A549 (cell line): ENCODE results near the gene RPL27A. TPM values are rescaled to one million over a fixed set of nuclear protein-coding genes. Genes with fewer than 3 reads are reported as not detected.

ENCODE experiments used
- ATAC-seq, 2 experiments: fragments of 200-7000 bp in 1 of 2; fragments of >200 bp in 1 of 2; cut with Nextera tagmentation in 1 of 2; cut with Tn5 transposase in 1 of 2; 3 replicates each; pipeline versions ENCODE4 v1.8.0 to v1.9.1; 2018 to 2020; ENCODE audit warnings: mild to moderate bottlenecking in 1 of 2, moderate library complexity in 1 of 2
- CTCF ChIA-PET: fragments of 300-600 bp; sonication (Branson Sonifier 250); formaldehyde crosslinking; extraction: SDS; loops from one replicate; lab custom pipeline; 2021; ENCODE audit warnings: antibody characterized with exemption, inconsistent platforms; lab: Yijun Ruan, JAX
- POLR2A ChIA-PET: fragments of 350-600 bp; formaldehyde crosslinking; extraction: SDS; loops from one replicate; lab custom pipeline; 2021; ENCODE audit warnings: antibody characterized with exemption, inconsistent platforms; lab: Yijun Ruan, JAX
- DNase-seq, 2 experiments: peaks; one replicate each; pipeline versions ENCODE4 v3.0.0 to v3.0.0-alpha.2; 2011 to 2016; ENCODE audit warnings: low read depth in 1 of 2, low spot score in 1 of 2
- FAIRE-seq: peaks from 2 replicates; lab custom pipeline; 2011; peaks lifted over from hg19 to GRCh38; lab: Jason Lieb, UNC
- H3K27ac ChIP-seq, 2 experiments: fragments of >200 bp; sonication (Bioruptor Twin); formaldehyde crosslinking; 3 replicates each; pipeline ENCODE4 v1.5.1; 2016 to 2017
- H3K4me1 ChIP-seq: fragments of >200 bp; sonication (Bioruptor Twin); formaldehyde crosslinking; 3 replicates; pipeline ENCODE4 v1.6.1; 2016
- H3K4me2 ChIP-seq: fragments of >200 bp; sonication (Bioruptor Twin); formaldehyde crosslinking; 3 replicates; pipeline ENCODE4 v1.6.1; 2016
- H3K4me3 ChIP-seq: fragments of >200 bp; sonication (Bioruptor Twin); formaldehyde crosslinking; 3 replicates; pipeline ENCODE4 v1.5.1; 2016
- H3K9me3 ChIP-seq: fragments of >200 bp; sonication (Bioruptor Twin); formaldehyde crosslinking; 3 replicates; pipeline ENCODE4 v1.6.1; 2016
- ATOH8 ChIP-seq: fragments of 250-450 bp; sonication (Bioruptor Pico); IDR thresholded peaks from 2 replicates; pipeline ENCODE4 v1.5.0; 2020; ENCODE audit warnings: low read depth, mild to moderate bottlenecking, moderate library complexity
- BHLHE40 ChIP-seq: IDR thresholded peaks from 2 replicates; pipeline ENCODE4 v1.6.1; 2012; ENCODE audit warnings: low read depth, low read length, inconsistent platforms
- CHD2 ChIP-seq: fragments of 150-350 bp; IDR thresholded peaks from 2 replicates; pipeline ENCODE4 v1.6.1; 2014; ENCODE audit warnings: low read length; ENCODE audit not compliant: partially characterized antibody
- CHD4 ChIP-seq: fragments of 200-600 bp; sonication (generic); IDR thresholded peaks from 2 replicates; pipeline ENCODE4 v1.6.1; 2016; ENCODE audit warnings: antibody characterized with exemption, mild to moderate bottlenecking, borderline replicate concordance
- EHMT2 ChIP-seq: fragments of 200-600 bp; sonication (generic); IDR thresholded peaks from 2 replicates; pipeline ENCODE4 v1.6.1; 2016; ENCODE audit warnings: antibody characterized with exemption, low read depth, mild to moderate bottlenecking, moderate library complexity
- EP300 ChIP-seq, 2 experiments: fragments of >200 bp; sonication (Bioruptor Twin); formaldehyde crosslinking; IDR thresholded peaks; 2 replicates in 1 of 2; 3 replicates in 1 of 2; pipeline ENCODE4 v1.6.1; 2016 to 2017
- FOSL2 ChIP-seq, 2 experiments: fragments of 450-650 bp in 1 of 2; fragments of >200 bp in 1 of 2; sonication (Bioruptor Twin) in 1 of 2; formaldehyde crosslinking; IDR thresholded peaks; 2 replicates each; pipeline versions ENCODE4 v1.5.0 to v1.6.1; 2016 to 2020; ENCODE audit warnings: mild to moderate bottlenecking in 1 of 2, moderate library complexity in 1 of 2
- GATA3 ChIP-seq: IDR thresholded peaks from 2 replicates; pipeline ENCODE4 v1.6.1; 2012; ENCODE audit warnings: borderline replicate concordance
- HES2 ChIP-seq: fragments of >200 bp; sonication (Bioruptor Twin); formaldehyde crosslinking; IDR thresholded peaks from 2 replicates; pipeline ENCODE4 v1.6.1; 2016
- HOXB13 ChIP-seq: fragments of 250-450 bp; sonication (Bioruptor Pico); IDR thresholded peaks from 2 replicates; pipeline ENCODE4 v1.5.0; 2020; ENCODE audit warnings: low read depth, mild to moderate bottlenecking, moderate library complexity
- JUNB ChIP-seq: fragments of >200 bp; sonication (Bioruptor Twin); formaldehyde crosslinking; IDR thresholded peaks from 2 replicates; pipeline ENCODE4 v1.6.1; 2016
- KDM5A ChIP-seq: fragments of 200-600 bp; sonication (generic); IDR thresholded peaks from 2 replicates; pipeline ENCODE4 v1.6.1; 2016; ENCODE audit warnings: antibody characterized with exemption, mild to moderate bottlenecking
- MAZ ChIP-seq: fragments of 150-350 bp; IDR thresholded peaks from 2 replicates; pipeline ENCODE4 v1.6.1; 2014; ENCODE audit warnings: antibody characterized with exemption, low read depth, low read length, borderline replicate concordance
- NPAS2 ChIP-seq: fragments of 250-450 bp; sonication (Bioruptor Pico); IDR thresholded peaks from 2 replicates; pipeline ENCODE4 v1.8.0; 2022; ENCODE audit warnings: mild to moderate bottlenecking, moderate library complexity, borderline replicate concordance
- NR3C1 ChIP-seq: fragments of >200 bp; sonication (Bioruptor Twin); formaldehyde crosslinking; IDR thresholded peaks from 3 replicates; pipeline ENCODE4 v1.6.1; 2017
- PBX3 ChIP-seq: IDR thresholded peaks from 2 replicates; pipeline ENCODE4 v1.6.1; 2012
- POLR2AphosphoS2 ChIP-seq: conservative IDR thresholded peaks from 2 replicates; pipeline ENCODE4 v1.6.1; 2012; ENCODE audit warnings: low read length, improper control_type of control experiment, inconsistent platforms
- RAD21 ChIP-seq, 2 experiments: fragments of >200 bp in 1 of 2; sonication (Bioruptor Twin) in 1 of 2; formaldehyde crosslinking in 1 of 2; IDR thresholded peaks in 1 of 2; conservative IDR thresholded peaks in 1 of 2; 2 replicates in 1 of 2; 3 replicates in 1 of 2; pipeline ENCODE4 v1.6.1; 2012 to 2018; ENCODE audit warnings: inconsistent platforms in 1 of 2
- RCOR1 ChIP-seq: fragments of 150-350 bp; IDR thresholded peaks from 2 replicates; pipeline ENCODE4 v1.6.1; 2014; ENCODE audit warnings: antibody characterized with exemption, low read length, low read depth
- REST ChIP-seq: fragments of 200-600 bp; sonication (generic); IDR thresholded peaks from 2 replicates; pipeline ENCODE4 v1.6.1; 2016; ENCODE audit warnings: antibody characterized with exemption, mild to moderate bottlenecking, moderate library complexity
- SMC3 ChIP-seq: fragments of >200 bp; sonication (Bioruptor Twin); formaldehyde crosslinking; IDR thresholded peaks from 3 replicates; pipeline ENCODE4 v1.6.1; 2018; ENCODE audit warnings: inconsistent platforms
- TFCP2L1 ChIP-seq: fragments of 250-450 bp; sonication (Bioruptor Pico); IDR thresholded peaks from 2 replicates; pipeline ENCODE4 v1.5.0; 2021; ENCODE audit warnings: mild to moderate bottlenecking
- TP53 ChIP-seq: fragments of 250-450 bp; sonication (Bioruptor Pico); IDR thresholded peaks from 2 replicates; pipeline ENCODE4 v1.5.0; 2021; ENCODE audit warnings: mild to moderate bottlenecking, moderate library complexity
- USF2 ChIP-seq: fragments of 450-650 bp; IDR thresholded peaks from 2 replicates; pipeline ENCODE4 v1.6.1; 2014; ENCODE audit warnings: antibody characterized with exemption
- ZC3H11A ChIP-seq: fragments of 450-650 bp; IDR thresholded peaks from 2 replicates; pipeline ENCODE4 v1.6.1; 2014; ENCODE audit warnings: antibody characterized with exemption, mild to moderate bottlenecking
- ZFP36 ChIP-seq: fragments of 450-650 bp; IDR thresholded peaks from 2 replicates; pipeline ENCODE4 v1.6.1; 2014; ENCODE audit warnings: borderline replicate concordance; ENCODE audit not compliant: partially characterized antibody
- WGBS: methylation state at CpG from one replicate; pipeline ENCODE4 v1.1.6; 2017; ENCODE audit errors: missing lambda C conversion rate; 5-methylcytosine and 5-hydroxymethylcytosine counted together
- polyA plus RNA-seq, 4 experiments: library from polyadenylated mRNA; depleted of rRNA in 3 of 4; stranded (reverse); fragments of >200 nt; fragmentation: RNase III in 1 of 4; extraction: RNeasy Plus Mini Kit Qiagen cat#74134 plus additional on column Dnase treatment in 1 of 4; gene quantifications; 2 replicates in 3 of 4; 3 replicates in 1 of 4; pipeline ENCODE4 v1.2.3, GENCODE V29; 2011 to 2017

Gene RPL27A
- polyA plus RNA-seq, 2 of the 4 experiments (the other 2 are of a cell fraction), result 804 to 3,631 TPM

- CTCF ChIA-PET, result interaction anchor here (1.0 to 1.1 kb wide), 3 partner anchors 9 to 12 kb away, joined by 3 to 4 read pairs (median 3); no protein-coding TSS in a partner anchor
- DNase-seq, result no peak
Observed at GRCh38 chr11:8735094-8735493, 52.5 kb downstream of the RPL27A start.

GRCh38 chr11:8739309-8739793 is 56.8 kb downstream of the RPL27A start:
- Histone ChIP-seq H3K4me2 (peak overlapping the region; percentile 32; the same call in 2 of the 3 replicates), H3K9me3 (no peaks in the 10 kb centered on the region), H3K4me1 (peaks cover 25% of the 10 kb centered on the region), H3K4me3 (no peak overlapping the region), H3K27ac (peak overlapping the region; percentile 48 to 58; a peak in 5 of 6 replicates)
- DNase-seq, result peak in 1 of 2 experiments; percentile 53
- ATAC-seq, result peak; percentile 80 to 91
- FAIRE-seq, result no peak
- ChIA-PET POLR2A (interaction anchor here (1.0 kb wide), 1 partner anchor 50 kb away, joined by 4 read pairs; no protein-coding TSS in a partner anchor), CTCF (interaction anchor here (1.2 to 1.8 kb wide), 2 partner anchors 51 to 220 kb away, joined by 3 read pairs; no protein-coding TSS in a partner anchor)
- 38% methylated on average over 2 of the region's 2 CpGs for WGBS
- peak; percentile 22; the same call in 2 of the 3 replicates for TF ChIP-seq SMC3
- TF ChIP-seq GATA3, result 0 out of 2 replicates have a peak, but pooled peaks have one; percentile 40
- peak; percentile 44 for TF ChIP-seq JUNB
- TF ChIP-seq RAD21 (conservative IDR thresholded peaks at IDR 0.05 in 1 of 2, IDR thresholded peaks at IDR 0.05 in 1 of 2), result peak in 1 of 2 experiments; percentile 23; a peak in 1 of 5 replicates
- TF ChIP-seq MAZ, result no peak
- no peak for TF ChIP-seq CHD4
- TF ChIP-seq EP300 (IDR thresholded peaks at IDR 0.05), result no peak; a peak in 2 of 5 replicates
- no peak for TF ChIP-seq POLR2AphosphoS2
- TF ChIP-seq KDM5A, result no peak
- TF ChIP-seq HES2, result no peak
- no peak for TF ChIP-seq HOXB13 (CRISPR knock-in tag)
- no peak for TF ChIP-seq ZFP36
- no peak for TF ChIP-seq FOSL2 (IDR thresholded peaks at IDR 0.05)
- no peak for TF ChIP-seq FOSL2 (CRISPR knock-in tag; IDR thresholded peaks at IDR 0.05)

More at GRCh38 chr11:8735094-8735493, 52.5 kb downstream of the RPL27A start:
- 90% methylated on average over 8 of the region's 8 CpGs for WGBS
- Histone ChIP-seq H3K4me1 (peaks cover 33% of the 10 kb centered on the region), H3K4me3 (no peak overlapping the region), H3K4me2 (no peak overlapping the region), H3K27ac (no peak overlapping the region), H3K9me3 (no peaks in the 10 kb centered on the region)
- no peak for FAIRE-seq
- TF ChIP-seq BHLHE40, result no peak
- no peak for TF ChIP-seq EHMT2
- TF ChIP-seq ZC3H11A, result no peak
- no peak for TF ChIP-seq TP53 (CRISPR knock-in tag)
- no peak for TF ChIP-seq CHD4
- TF ChIP-seq NPAS2 (CRISPR knock-in tag), result no peak
- no peak for TF ChIP-seq RCOR1
- TF ChIP-seq CHD2, result no peak
- no peak for TF ChIP-seq USF2
- TF ChIP-seq JUNB, result no peak
- TF ChIP-seq TFCP2L1, result no peak
- no peak for TF ChIP-seq REST
- no peak for TF ChIP-seq PBX3
- TF ChIP-seq NR3C1, result no peak
- no peak for TF ChIP-seq ZFP36
- TF ChIP-seq ATOH8 (CRISPR knock-in tag), result no peak
- POLR2A ChIA-PET, result no interaction called here
- no peak for ATAC-seq
